NCI-H446 (cell line): ENCODE measurements around the gene PNPLA2.

Source experiments
- DNase-seq, 2 experiments: peaks; one replicate each; lab custom pipeline; 2025; lab: John Stamatoyannopoulos, UW

Gene PNPLA2

GRCh38 chr11:860234-861104, 41.8 kb downstream of the PNPLA2 start:
- DNase-seq, result no peak

- no peak for DNase-seq
Observed at GRCh38 chr11:861105-861479, 42.4 kb downstream of the PNPLA2 start.

GRCh38 chr11:862081-862661, 43.5 kb downstream of the PNPLA2 start:
- no peak for DNase-seq

- no peak for DNase-seq
Observed at GRCh38 chr11:862696-863022, 43.9 kb downstream of the PNPLA2 start.

GRCh38 chr11:863023-863909, 44.6 kb downstream of the PNPLA2 start:
- DNase-seq, result no peak

GRCh38 chr11:863910-864827, 45.5 kb downstream of the PNPLA2 start:
- DNase-seq, result no peak

- DNase-seq, result no peak
Observed at GRCh38 chr11:864898-865297, 46.2 kb downstream of the PNPLA2 start.

GRCh38 chr11:865462-866430, 47.0 kb downstream of the PNPLA2 start:
- no peak for DNase-seq

GRCh38 chr11:866481-866880, 47.8 kb downstream of the PNPLA2 start:
- DNase-seq, result no peak

GRCh38 chr11:867856-868358, 49.2 kb downstream of the PNPLA2 start:
- no peak for DNase-seq

GRCh38 chr11:868394-868793, 49.7 kb downstream of the PNPLA2 start:
- no peak for DNase-seq

- DNase-seq, result no peak
Observed at GRCh38 chr11:868802-869201, 50.1 kb downstream of the PNPLA2 start.

GRCh38 chr11:869399-870126, 50.8 kb downstream of the PNPLA2 start:
- DNase-seq, result no peak

- no peak for DNase-seq
Observed at GRCh38 chr11:870127-870413, 51.4 kb downstream of the PNPLA2 start.

GRCh38 chr11:870418-870817, 51.7 kb downstream of the PNPLA2 start:
- DNase-seq, result no peak

GRCh38 chr11:871472-871871, 52.8 kb downstream of the PNPLA2 start:
- DNase-seq, result no peak

- no peak for DNase-seq
Observed at GRCh38 chr11:872799-873198, 54.1 kb downstream of the PNPLA2 start.

GRCh38 chr11:873706-874105, 55.0 kb downstream of the PNPLA2 start:
- no peak for DNase-seq
